ENCODE results near the gene NFIB.

Gene NFIB

DNA sequence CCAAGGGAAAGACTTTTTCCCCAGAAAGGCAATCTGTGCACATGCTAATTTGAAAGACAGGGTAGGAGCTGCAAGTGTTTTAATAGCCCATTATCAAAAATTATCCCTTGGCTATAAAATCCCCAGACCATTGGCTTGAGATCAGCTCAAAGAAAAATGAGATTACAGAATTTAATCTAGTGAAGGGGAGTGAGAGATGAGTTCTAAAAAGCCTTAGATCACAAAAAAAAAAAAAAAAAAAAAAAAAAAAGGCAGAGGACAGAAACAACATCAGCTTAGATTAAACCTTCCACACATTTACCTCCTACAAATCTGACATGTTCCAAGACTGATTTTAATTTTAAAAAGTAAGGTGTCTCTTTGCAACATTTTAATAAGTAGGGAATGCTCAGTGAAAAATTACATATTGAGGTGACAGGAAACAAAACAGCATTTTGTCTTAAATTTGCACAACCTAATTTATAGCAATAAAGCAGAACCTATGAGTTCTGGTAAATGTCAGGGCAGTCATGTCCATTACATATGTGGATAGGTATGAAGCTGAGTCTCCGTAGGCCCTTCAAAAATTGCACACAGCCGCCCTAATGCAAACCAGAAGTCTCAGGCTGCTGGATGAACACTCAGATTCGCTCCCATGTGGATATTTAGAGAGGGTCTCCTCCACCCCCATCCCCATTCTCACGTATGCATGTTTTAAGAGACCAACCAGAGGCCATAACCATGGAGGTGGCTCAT is 43.4 kb downstream of the NFIB start:
- peak; percentile 62 for DNase-seq (ENCODE audit: low read depth)
- H3K4me3 ChIP-seq (ENCODE audit: low read depth, low read length), result no peak overlapping the region
- TF ChIP-seq, protein P1, sequence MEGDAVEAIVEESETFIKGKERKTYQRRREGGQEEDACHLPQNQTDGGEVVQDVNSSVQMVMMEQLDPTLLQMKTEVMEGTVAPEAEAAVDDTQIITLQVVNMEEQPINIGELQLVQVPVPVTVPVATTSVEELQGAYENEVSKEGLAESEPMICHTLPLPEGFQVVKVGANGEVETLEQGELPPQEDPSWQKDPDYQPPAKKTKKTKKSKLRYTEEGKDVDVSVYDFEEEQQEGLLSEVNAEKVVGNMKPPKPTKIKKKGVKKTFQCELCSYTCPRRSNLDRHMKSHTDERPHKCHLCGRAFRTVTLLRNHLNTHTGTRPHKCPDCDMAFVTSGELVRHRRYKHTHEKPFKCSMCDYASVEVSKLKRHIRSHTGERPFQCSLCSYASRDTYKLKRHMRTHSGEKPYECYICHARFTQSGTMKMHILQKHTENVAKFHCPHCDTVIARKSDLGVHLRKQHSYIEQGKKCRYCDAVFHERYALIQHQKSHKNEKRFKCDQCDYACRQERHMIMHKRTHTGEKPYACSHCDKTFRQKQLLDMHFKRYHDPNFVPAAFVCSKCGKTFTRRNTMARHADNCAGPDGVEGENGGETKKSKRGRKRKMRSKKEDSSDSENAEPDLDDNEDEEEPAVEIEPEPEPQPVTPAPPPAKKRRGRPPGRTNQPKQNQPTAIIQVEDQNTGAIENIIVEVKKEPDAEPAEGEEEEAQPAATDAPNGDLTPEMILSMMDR (conservative IDR thresholded peaks at IDR 0.05; ENCODE audit: low read depth, low read length), result no peak

DNA sequence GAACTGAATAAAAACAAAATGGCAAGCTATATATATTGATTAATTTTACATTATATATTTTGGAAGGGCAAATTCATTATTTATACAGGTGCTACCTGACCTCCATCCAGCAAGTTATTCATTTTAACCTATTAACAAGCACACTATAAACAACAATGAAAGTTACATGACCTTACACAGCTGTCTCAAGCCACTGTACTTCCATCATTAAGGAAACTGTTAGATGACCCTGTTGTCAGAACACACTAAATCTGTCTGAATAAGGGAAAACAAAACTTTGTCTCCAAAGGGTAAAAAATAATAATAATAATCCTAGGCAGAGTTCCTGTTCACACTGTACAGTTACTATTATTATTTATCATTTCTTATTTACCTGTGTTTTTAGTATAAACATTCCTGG is 44.0 kb downstream of the NFIB start:
- TF ChIP-seq, protein P1 (conservative IDR thresholded peaks at IDR 0.05; ENCODE audit: low read depth, low read length), result no peak
- no peak for DNase-seq (ENCODE audit: low read depth)
- H3K4me3 ChIP-seq (ENCODE audit: low read depth, low read length), result no peak overlapping the region

DNA sequence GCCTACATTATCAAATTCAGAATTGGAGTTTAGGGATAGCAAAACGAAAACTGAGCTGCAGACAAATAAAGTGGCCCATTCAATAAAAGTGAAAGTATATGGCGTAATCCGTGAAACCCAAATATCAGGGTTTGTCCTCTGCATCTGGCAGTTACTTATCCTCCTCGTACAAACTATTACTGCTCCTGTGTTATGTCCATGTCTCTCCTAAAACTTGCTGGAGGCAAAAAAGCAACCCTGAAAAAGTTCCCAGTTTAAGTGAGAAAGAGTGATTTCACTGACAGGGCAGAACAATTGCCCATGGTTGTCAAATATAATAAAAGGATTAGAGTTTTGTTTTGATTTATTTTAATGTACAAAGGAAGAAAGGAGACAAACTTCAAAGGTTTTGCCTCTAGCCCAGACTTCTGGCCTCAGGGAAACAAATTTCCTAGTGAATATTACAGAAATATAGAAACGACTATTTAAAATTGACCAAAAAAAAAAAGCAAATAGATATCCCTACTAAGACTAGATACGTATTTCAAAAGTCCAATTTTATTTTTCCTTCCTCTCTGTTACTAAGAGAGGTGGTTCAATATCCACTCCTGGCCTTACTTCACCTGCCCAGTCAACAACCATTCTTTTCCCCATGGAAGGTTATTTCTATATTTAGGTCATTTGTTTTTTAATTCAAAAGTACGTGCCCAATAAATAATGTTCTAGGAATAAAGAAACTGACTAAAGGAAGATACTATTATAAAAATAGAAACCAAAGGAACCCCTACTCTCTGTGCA is 50.0 kb downstream of the NFIB start:
- no peak overlapping the region for H3K4me3 ChIP-seq (ENCODE audit: low read depth, low read length)
- TF ChIP-seq, protein P1 (conservative IDR thresholded peaks at IDR 0.05; ENCODE audit: low read depth, low read length), result no peak
- DNase-seq (ENCODE audit: low read depth), result no peak

DNA sequence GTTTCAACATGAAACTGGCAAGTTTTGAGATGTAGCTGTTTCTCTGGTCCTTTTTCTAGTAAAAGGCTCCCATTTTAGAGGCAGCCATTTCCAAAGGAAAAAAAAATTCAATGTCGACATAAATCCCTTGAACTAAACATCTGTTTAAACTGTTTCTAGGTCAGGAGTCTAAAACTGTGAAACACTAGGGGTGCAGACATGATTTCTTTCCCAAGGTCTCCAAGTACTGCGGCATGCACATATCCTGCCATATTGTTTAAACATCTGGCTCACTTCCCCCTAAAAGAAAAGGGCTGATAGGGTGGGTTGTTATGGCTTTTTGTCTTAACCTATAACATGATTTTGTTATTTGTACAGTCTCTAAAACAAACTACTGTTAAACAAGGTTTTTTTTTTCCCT is 51.1 kb downstream of the NFIB start:
- DNase-seq (ENCODE audit: low read depth), result peak; percentile 46
- no peak overlapping the region for H3K4me3 ChIP-seq (ENCODE audit: low read depth, low read length)
- TF ChIP-seq, protein P1 (conservative IDR thresholded peaks at IDR 0.05; ENCODE audit: low read depth, low read length), result no peak

DNA sequence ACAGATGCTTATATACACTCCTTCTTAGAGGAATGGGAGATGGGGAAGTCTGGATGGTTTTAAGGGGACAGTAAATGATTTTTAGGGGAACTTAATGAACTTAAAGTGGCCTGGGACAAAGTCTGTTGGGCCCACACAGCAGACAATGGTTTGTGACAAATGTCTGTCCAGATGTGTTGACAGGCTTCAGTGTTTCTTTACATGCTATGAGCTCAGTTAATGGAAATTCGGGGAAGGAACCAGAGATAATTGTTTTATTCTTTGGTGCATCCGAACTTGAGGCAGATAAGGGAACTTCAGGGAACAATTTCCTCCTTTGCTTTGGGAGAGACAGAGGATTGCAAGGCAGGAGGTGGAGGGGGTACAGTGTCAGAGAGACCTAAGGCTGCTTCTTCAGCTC is 52.3 kb downstream of the NFIB start:
- no peak for DNase-seq (ENCODE audit: low read depth)
- TF ChIP-seq, protein P1 (conservative IDR thresholded peaks at IDR 0.05; ENCODE audit: low read depth, low read length), result no peak

DNA sequence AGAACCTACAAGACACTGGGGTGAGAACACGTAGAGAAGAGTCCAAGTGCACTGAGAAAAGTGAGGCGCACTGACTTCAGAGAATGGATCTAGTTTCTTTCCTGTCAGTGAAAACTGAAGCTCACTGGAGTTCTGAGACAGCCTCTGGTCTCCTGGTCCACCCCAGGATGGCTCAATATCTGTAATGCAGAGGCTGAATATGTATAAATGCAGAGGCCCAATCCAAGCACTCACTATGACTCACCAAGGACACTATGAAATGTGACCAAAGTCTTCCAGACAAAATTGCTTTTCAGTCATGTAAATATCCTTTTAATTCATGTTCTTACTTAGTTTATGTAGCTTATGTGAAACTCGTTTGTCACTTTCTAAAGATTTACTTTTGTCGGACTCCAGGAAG is 53.8 kb downstream of the NFIB start:
- DNase-seq (ENCODE audit: low read depth), result no peak
- no peak overlapping the region for H3K4me3 ChIP-seq (ENCODE audit: low read depth, low read length)
- TF ChIP-seq, protein P1 (conservative IDR thresholded peaks at IDR 0.05; ENCODE audit: low read depth, low read length), result no peak

More for the DNA sequence above, 52.3 kb downstream of the NFIB start:
- H3K4me3 ChIP-seq (ENCODE audit: low read depth, low read length), result no peak overlapping the region

All from choroid plexus epithelial cell (primary cell).